GM19025 (cell line): ENCODE measurements around the gene CALM3.
A peak's percentile ranks its signal among the peaks of the same experiment; 100 is the strongest.

Experiments used
- ATAC-seq: cut with Tn5 transposase; IDR thresholded peaks from one replicate; pipeline ENCODE4 v1.9.1; 2021; ENCODE audit warnings: mild to moderate bottlenecking, low read depth, moderate library complexity; ENCODE audit not compliant: unreplicated experiment

The CALM3 gene

GRCh38 chr19:46634045-46634655 is 33.0 kb downstream of the CALM3 start:
- ATAC-seq: peak; percentile 42

- ATAC-seq: no peak
These were observed 33.6 kb downstream of the CALM3 start for GRCh38 chr19:46634656-46635218.

- no peak for ATAC-seq
These were observed 35.0 kb downstream of the CALM3 start, which contains the start of gene GNG8 for GRCh38 chr19:46635920-46636761. Gene GNG8 (minus strand): TSS chr19:46636202. CDS start chr19:46634682, 1,520 bp downstream.

- ATAC-seq: no peak
These were observed 36.1 kb downstream of the CALM3 start for GRCh38 chr19:46637224-46637623.

GRCh38 chr19:46639358-46640182 is 38.4 kb downstream of the CALM3 start:
- ATAC-seq: no peak

GRCh38 chr19:46640656-46641055 is 39.5 kb downstream of the CALM3 start:
- ATAC-seq: no peak

GRCh38 chr19:46644720-46645119 is 43.6 kb downstream of the CALM3 start:
- ATAC-seq: no peak

- ATAC-seq: no peak
These were observed 45.3 kb downstream of the CALM3 start for GRCh38 chr19:46646402-46646801.

GRCh38 chr19:46648060-46648960 is 47.2 kb downstream of the CALM3 start:
- ATAC-seq: no peak

GRCh38 chr19:46648961-46649960 is 48.1 kb downstream of the CALM3 start:
- no peak for ATAC-seq

- no peak for ATAC-seq
These were observed 49.3 kb downstream of the CALM3 start for GRCh38 chr19:46650445-46650844.

- ATAC-seq: no peak
These were observed 53.6 kb downstream of the CALM3 start for GRCh38 chr19:46654621-46655152.

GRCh38 chr19:46656541-46656940 is 55.4 kb downstream of the CALM3 start:
- no peak for ATAC-seq

- no peak for ATAC-seq
These were observed 58.2 kb downstream of the CALM3 start for GRCh38 chr19:46659151-46660007.

GRCh38 chr19:46660008-46660517 is 58.9 kb downstream of the CALM3 start:
- ATAC-seq: no peak
